ENCODE results near the gene ABLIM2. TPM values are rescaled to one million over a fixed set of nuclear protein-coding genes. Genes with fewer than 3 reads are reported as not detected.

The ABLIM2 gene
- total and polyA plus RNA-seq, 2 of the 8 experiments (the other 6 are each of a cell fraction or from before 2014, with no cell fraction given): 2.8 to 3.0 TPM

- Histone ChIP-seq H2BK15ac (ENCODE audit: low read length) (no peak within 1 kb of the TSS), H4K8ac (ENCODE audit: extremely low read depth, insufficient read depth, low read length) (peak within 1 kb of the TSS; percentile 57), H3K9ac (replicated peaks in 1 of 4; ENCODE audit: extremely low read depth in 1 of 4, low read depth in 3 of 4, low read length in 3 of 4) (no peak within 1 kb of the TSS), H2BK12ac (ENCODE audit: low read depth, low read length) (no peak within 1 kb of the TSS; the same call in 1 of the 2 replicates), H3K4ac (replicated peaks; ENCODE audit: insufficient read length, low read depth, low read length) (peak within 1 kb of the TSS; percentile 89), H3K56ac (replicated peaks; ENCODE audit: insufficient read length, low read depth, low read length) (no peak within 1 kb of the TSS), H3K14ac (ENCODE audit: insufficient read length) (no peak within 1 kb of the TSS), H3K4me2 (ENCODE audit: insufficient read depth in 1 of 2, low read depth in 2 of 2, low read length in 2 of 2) (no peak within 1 kb of the TSS), H3K23me2 (ENCODE audit: low read depth, low read length) (no peaks in the 10 kb centered on the region), H4K20me1 (replicated peaks in 1 of 2; ENCODE audit: control insufficient read depth in 1 of 2, insufficient read depth in 2 of 2, low read length in 2 of 2) (peaks cover 0 to 3% of the 10 kb centered on the region in 2 experiments), H3K27ac (ENCODE audit: low read depth, low read length) (no peak within 1 kb of the TSS), H3K18ac (ENCODE audit: extremely low read depth, low read length) (no peak within 1 kb of the TSS), H2BK20ac (ENCODE audit: low read length) (no peak within 1 kb of the TSS), H3K4me1 (replicated peaks in 1 of 4; ENCODE audit: control insufficient read depth in 3 of 4, insufficient read depth in 4 of 4, low read length in 3 of 4) (no peaks in the 10 kb centered on the region; a peak in 1 of 7 replicates), H3K27me3 (replicated peaks in 1 of 4; ENCODE audit: control insufficient read depth in 3 of 4, extremely low read depth in 1 of 4, insufficient read depth in 3 of 4, low read length in 3 of 4) (no peaks in the 10 kb centered on the region), H3K9me3 (ENCODE audit: insufficient read depth in 2 of 2, low read depth in 1 of 2, low read length in 1 of 2) (no peaks in the 10 kb centered on the region), H2BK5ac (ENCODE audit: low read depth, low read length) (no peak within 1 kb of the TSS; the same call in 1 of the 2 replicates), H4K91ac (replicated peaks; ENCODE audit: insufficient read length, low read length) (peak within 1 kb of the TSS; percentile 79), H3K79me1 (ENCODE audit: low read depth, low read length) (no peaks in the 10 kb centered on the region), H2AK5ac (ENCODE audit: low read depth, low read length) (no peak within 1 kb of the TSS), H3K4me3 (ENCODE audit: extremely low read depth in 1 of 4, insufficient read depth in 2 of 4, low read depth in 3 of 4, low read length in 4 of 4) (no peak within 1 kb of the TSS), H3K36me3 (ENCODE audit: control insufficient read depth in 2 of 4, insufficient read depth in 4 of 4, low read length in 3 of 4) (no peaks in the 10 kb centered on the region), H4K5ac (ENCODE audit: insufficient read length, low read depth, low read length) (no peak within 1 kb of the TSS), H3K23ac (ENCODE audit: insufficient read length) (no peak within 1 kb of the TSS), H2BK120ac (replicated peaks; ENCODE audit: low read depth, low read length) (no peak within 1 kb of the TSS), H3K79me2 (ENCODE audit: control insufficient read depth in 1 of 2, insufficient read depth in 2 of 2, low read length in 2 of 2) (no peaks in the 10 kb centered on the region), H2AFZ (ENCODE audit: low read length) (no peak within 1 kb of the TSS)
- no peak for FAIRE-seq
- 91% methylated on average over 27 of the region's 32 CpGs; no CpG with 5 or more reads in 1 of the 2 experiments for WGBS, 2 experiments (ENCODE audit: extremely low coverage in 1 of 2, insufficient coverage in 1 of 2, insufficient read length in 1 of 2, insufficient replicate concordance in 2 of 2, low coverage in 1 of 2, low lambda C conversion rate in 2 of 2, missing lambda C conversion rate in 1 of 2)
- no peak for DNase-seq (ENCODE audit: low read depth in 1 of 2, low spot score in 2 of 2)
- TF ChIP-seq KDM4A (IDR thresholded peaks at IDR 0.05; ENCODE audit: low read depth, low read length, severe bottlenecking) (no peak), SIN3A (conservative IDR thresholded peaks at IDR 0.05 in 1 of 2, IDR thresholded peaks at IDR 0.05 in 1 of 2; ENCODE audit: low read depth in 1 of 2, low read length in 2 of 2) (no peak), CEBPB (IDR thresholded peaks at IDR 0.05; ENCODE audit: low read depth, low read length) (no peak), SIRT6 (IDR thresholded peaks at IDR 0.05; ENCODE audit: low read length) (no peak), ATF2 (IDR thresholded peaks at IDR 0.05; ENCODE audit: low read length) (no peak), SUZ12 (IDR thresholded peaks at IDR 0.05; ENCODE audit: low read length) (no peak), BRCA1 (IDR thresholded peaks at IDR 0.05; ENCODE audit: low read depth, low read length) (no peak), GABPA (IDR thresholded peaks at IDR 0.05; ENCODE audit: borderline replicate concordance, insufficient read depth, low read length) (no peak), TEAD4 (IDR thresholded peaks at IDR 0.05; ENCODE audit: low read depth, low read length) (no peak), YY1 (IDR thresholded peaks at IDR 0.05; ENCODE audit: low read depth, low read length) (no peak), KDM1A (IDR thresholded peaks at IDR 0.05; ENCODE audit: borderline replicate concordance, low read length) (no peak)
- CTCF ChIA-PET (ENCODE audit: partially characterized antibody): interaction anchor here (0.6 to 3.9 kb wide), 7 partner anchors 8 to 126 kb away, joined by 3 to 21 read pairs (median 4); no protein-coding TSS in a partner anchor
- POLR2A ChIA-PET (ENCODE audit: partially characterized antibody): no interaction called here
Measured at GRCh38 chr4:8198906-8199593, 40.4 kb upstream of the ABLIM2 start, which contains the start of gene SH3TC1. TSS of gene SH3TC1 (plus strand) at chr4:8199290. CDS start at chr4:8205195, 5,905 bp downstream.

Measured in H1 (cell line).